GM23338 (cell line): Measurements from ENCODE around the gene CCDC201. TPM values are rescaled to one million over a fixed set of nuclear protein-coding genes. Genes with fewer than 3 reads are reported as not detected.

Experiments
- ATAC-seq: fragments of 200-7000 bp; cut with Tn5 transposase; 3 replicates; pipeline ENCODE4 v1.9.1; 2020
- DNase-seq: peaks from one replicate; pipeline ENCODE4 v3.0.0-alpha.2; 2015; ENCODE audit warnings: low spot score
- H2AFZ ChIP-seq: fragments of 200-600 bp; sonication (generic); 2 replicates; pipeline ENCODE4 v1.8.0; 2016; ENCODE audit warnings: antibody characterized with exemption, mild to moderate bottlenecking, moderate library complexity
- H3F3A ChIP-seq: fragments of 200-600 bp; sonication (generic); replicated peaks from 2 replicates; pipeline ENCODE4 v1.8.0; 2017; ENCODE audit warnings: antibody characterized with exemption, mixed run types, low read depth
- H3K27ac ChIP-seq: fragments of 200-600 bp; sonication (generic); 2 replicates; pipeline ENCODE4 v1.6.1; 2016; ENCODE audit warnings: low read depth
- H3K27me3 ChIP-seq: fragments of 200-600 bp; sonication (generic); 2 replicates; pipeline ENCODE4 v1.8.0; 2016; ENCODE audit warnings: mild to moderate bottlenecking, mixed run types, moderate library complexity; ENCODE audit not compliant: insufficient read depth
- H3K36me3 ChIP-seq: fragments of 200-600 bp; sonication (generic); 2 replicates; pipeline ENCODE4 v1.8.0; 2016; ENCODE audit warnings: mild to moderate bottlenecking; ENCODE audit not compliant: insufficient read depth
- H3K4me1 ChIP-seq: fragments of 200-600 bp; sonication (generic); 2 replicates; pipeline ENCODE4 v1.8.0; 2016; ENCODE audit warnings: mild to moderate bottlenecking, moderate library complexity; ENCODE audit not compliant: insufficient read depth
- H3K4me2 ChIP-seq: fragments of 200-600 bp; sonication (generic); 2 replicates; pipeline ENCODE4 v1.7.1; 2017; ENCODE audit warnings: mixed run types
- H3K4me3 ChIP-seq: fragments of 200-600 bp; sonication (generic); 2 replicates; pipeline ENCODE4 v1.6.1; 2016; ENCODE audit warnings: mixed run types
- H3K79me2 ChIP-seq: fragments of 200-600 bp; sonication (generic); replicated peaks from 2 replicates; pipeline ENCODE4 v1.8.0; 2017; ENCODE audit warnings: mild to moderate bottlenecking; ENCODE audit not compliant: insufficient read depth
- H3K9me2 ChIP-seq: fragments of 200-600 bp; sonication (generic); 2 replicates; pipeline ENCODE4 v1.8.0; 2017; ENCODE audit not compliant: insufficient read depth
- H4K20me1 ChIP-seq: fragments of 200-600 bp; sonication (generic); replicated peaks from 2 replicates; pipeline ENCODE4 v1.8.0; 2017; ENCODE audit warnings: mild to moderate bottlenecking; ENCODE audit not compliant: insufficient read depth
- H3K27ac Mint-ChIP-seq: 2 replicates; pipeline ENCODE4 v1.8.0; 2020; ENCODE audit warnings: inconsistent platforms, mild to moderate bottlenecking, moderate library complexity, mixed read lengths
- H3K27me3 Mint-ChIP-seq: 3 replicates; pipeline ENCODE4 v1.8.0; 2022; ENCODE audit warnings: low read depth, mild to moderate bottlenecking, moderate library complexity, mixed read lengths, inconsistent platforms; ENCODE audit not compliant: insufficient read depth, poor library complexity
- H3K36me3 Mint-ChIP-seq: 3 replicates; pipeline ENCODE4 v1.8.0; 2021; ENCODE audit warnings: low read depth, mild to moderate bottlenecking, inconsistent platforms, moderate library complexity, mixed read lengths
- H3K4me1 Mint-ChIP-seq: 3 replicates; pipeline ENCODE4 v1.8.0; 2020; ENCODE audit warnings: mild to moderate bottlenecking, inconsistent platforms, mixed read lengths
- H3K4me3 Mint-ChIP-seq: 3 replicates; pipeline ENCODE4 v1.8.0; 2021; ENCODE audit warnings: moderate library complexity, mild to moderate bottlenecking, inconsistent platforms, mixed read lengths
- H3K9me3 Mint-ChIP-seq: 3 replicates; pipeline ENCODE4 v1.8.0; 2020; ENCODE audit warnings: moderate library complexity, mild to moderate bottlenecking, inconsistent platforms, mixed read lengths
- CREB1 ChIP-seq: fragments of 250-450 bp; sonication (Bioruptor Pico); IDR thresholded peaks from 2 replicates; pipeline ENCODE4 v1.5.0; 2020; ENCODE audit warnings: low read depth, mild to moderate bottlenecking, moderate library complexity
- CTCF ChIP-seq, 2 experiments: fragments of 200-600 bp in 1 of 2; sonication (generic) in 1 of 2; conservative IDR thresholded peaks; 2 replicates each; pipeline versions ENCODE4 v1.5.1 to v1.6.1; 2016 to 2017; ENCODE audit warnings: antibody characterized with exemption in 2 of 2, low read depth in 2 of 2, mild to moderate bottlenecking in 2 of 2, moderate library complexity in 1 of 2
- ETS1 ChIP-seq: IDR thresholded peaks from 2 replicates; pipeline ENCODE4 v1.6.1; 2016; ENCODE audit warnings: antibody characterized with exemption
- EZH2 ChIP-seq: fragments of 200-600 bp; sonication (generic); IDR thresholded peaks from one replicate; pipeline ENCODE4 v1.8.0; 2017; ENCODE audit warnings: antibody characterized with exemption, mild to moderate bottlenecking, low read depth; ENCODE audit not compliant: unreplicated experiment
- EZH2phosphoT487 ChIP-seq: fragments of 200-600 bp; sonication (generic); IDR thresholded peaks from one replicate; pipeline ENCODE4 v1.8.1; 2018; ENCODE audit warnings: antibody characterized with exemption; ENCODE audit not compliant: unreplicated experiment
- NANOG ChIP-seq: IDR thresholded peaks from 2 replicates; pipeline ENCODE4 v1.6.1; 2016; ENCODE audit warnings: antibody characterized with exemption, borderline replicate concordance
- POLR2AphosphoS5 ChIP-seq: IDR thresholded peaks from 2 replicates; pipeline ENCODE4 v1.6.1; 2016; ENCODE audit warnings: antibody characterized with exemption, low read depth
- REST ChIP-seq: IDR thresholded peaks from one replicate; pipeline ENCODE4 v1.6.1; 2018; ENCODE audit warnings: antibody characterized with exemption; ENCODE audit not compliant: unreplicated experiment
- STAT1 ChIP-seq: IDR thresholded peaks from one replicate; pipeline ENCODE4 v1.6.1; 2016; ENCODE audit warnings: antibody characterized with exemption; ENCODE audit not compliant: unreplicated experiment
- ZNF114 ChIP-seq: fragments of 250-450 bp; sonication (Bioruptor Pico); IDR thresholded peaks from 2 replicates; pipeline ENCODE4 v1.5.0; 2020; ENCODE audit warnings: mild to moderate bottlenecking, moderate library complexity
- ZNF331 ChIP-seq: fragments of 250-450 bp; sonication (Bioruptor Pico); IDR thresholded peaks from 2 replicates; pipeline ENCODE4 v1.5.0; 2020; ENCODE audit warnings: low read depth, mild to moderate bottlenecking, moderate library complexity
- ZNF462 ChIP-seq: fragments of 250-450 bp; sonication (Bioruptor Pico); IDR thresholded peaks from 2 replicates; pipeline ENCODE4 v1.5.0; 2020; ENCODE audit warnings: mild to moderate bottlenecking, moderate library complexity
- polyA plus RNA-seq: library from polyadenylated mRNA; unstranded; fragments of >200 nt; fragmentation: Nextera tagmentation; extraction: Ambion mirVana; gene quantifications from 2 replicates; pipeline ENCODE4 v1.2.1, GENCODE V29; 2016
- total RNA-seq: library from RNA; depleted of rRNA; stranded (reverse); fragments of >200 nt; shearing (Covaris generic); gene quantifications from 2 replicates; pipeline ENCODE4 v1.2.3, GENCODE V29; 2014

The CCDC201 gene
- total and polyA plus RNA-seq, 2 experiments from 2014 or later = not detected

DNA sequence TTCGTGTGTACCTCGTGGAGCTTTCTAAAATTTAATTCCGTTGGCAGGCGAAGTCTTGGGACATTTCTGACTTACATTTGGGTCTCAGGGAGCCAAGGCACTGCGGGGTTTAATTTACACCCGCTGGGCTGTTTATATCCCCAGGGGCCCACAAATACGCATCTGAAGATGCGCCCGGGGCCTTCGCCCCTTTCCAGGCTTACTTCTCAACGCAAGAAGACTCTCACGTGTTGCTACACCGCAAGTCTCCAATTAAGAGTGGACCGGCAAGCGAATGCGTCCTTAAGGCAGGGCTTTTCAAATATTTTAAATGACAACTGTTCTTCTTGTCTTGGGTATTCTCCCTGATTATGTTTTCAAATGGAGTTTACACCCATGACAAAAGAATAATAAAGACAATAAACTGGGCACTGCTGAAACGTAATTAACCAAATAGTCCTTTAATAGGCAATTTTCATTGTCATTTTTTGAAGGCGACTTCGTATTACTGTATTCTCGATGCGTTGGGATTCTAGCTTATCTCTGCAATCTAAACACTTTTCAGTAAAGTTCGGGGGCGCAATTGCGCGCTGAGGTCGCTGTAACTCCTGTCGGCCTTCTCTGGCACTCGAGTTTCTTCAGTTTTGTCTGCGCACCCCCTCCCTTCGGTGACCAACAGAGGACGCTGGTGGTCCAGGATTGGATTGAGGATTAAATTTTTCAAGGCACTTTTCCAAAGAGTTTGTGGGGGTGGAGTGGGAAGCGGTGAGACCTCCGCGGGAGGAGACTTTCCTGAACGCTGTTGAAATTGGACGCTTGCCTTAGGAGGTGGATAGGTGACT, 49.0 kb upstream of the CCDC201 start:
- H3K27me3 ChIP-seq = peaks cover 57% of the 10 kb centered on the region
- Mint-ChIP-seq H3K27me3 (peaks cover 56% of the 10 kb centered on the region), H3K4me1 (peaks cover 40% of the 10 kb centered on the region), H3K36me3 (no peaks in the 10 kb centered on the region; the same call in 2 of the 3 replicates), H3K4me3 (peak overlapping the region; percentile 76), H3K27ac (no peak overlapping the region), H3K9me3 (no peaks in the 10 kb centered on the region)
- ATAC-seq (peak; percentile 10), DNase-seq (peak; percentile 85)
- peak overlapping the region; percentile 84 for H3K4me2 ChIP-seq
- H3K36me3 ChIP-seq = no peaks in the 10 kb centered on the region
- peaks cover 6% of the 10 kb centered on the region; the same call in 1 of the 2 replicates for H3F3A ChIP-seq
- 0 out of 2 replicates have a peak, but pooled peaks cover 7% of the 10 kb centered on the region for H4K20me1 ChIP-seq
- no peaks in the 10 kb centered on the region for H3K79me2 ChIP-seq
- no peak overlapping the region for H3K27ac ChIP-seq
- peaks cover 51% of the 10 kb centered on the region for H3K4me1 ChIP-seq
- H3K9me2 ChIP-seq = 0 out of 2 replicates have a peak, but pooled peaks cover 7% of the 10 kb centered on the region
- peak overlapping the region; percentile 77 for H3K4me3 ChIP-seq
- peak overlapping the region; percentile 90 for H2AFZ ChIP-seq
- TF ChIP-seq EZH2phosphoT487 (peak; percentile 59), POLR2AphosphoS5 (no peak), ZNF462 (CRISPR knock-in tag) (no peak), EZH2 (peak; percentile 54), ZNF331 (no peak), CTCF (conservative IDR thresholded peaks at IDR 0.05; ENCODE audit: low read depth in 2 of 2) (peak; percentile 92 to 96), ETS1 (no peak), STAT1 (no peak), CREB1 (CRISPR knock-in tag) (no peak), REST (no peak), NANOG (no peak), ZNF114 (CRISPR knock-in tag) (no peak)
